Right lobe of liver (tissue), 4 donors: Measurements from ENCODE around the gene APLN.

Experiments used
- POLR2A ChIP-seq: fragments of 450-650 bp; IDR thresholded peaks from one replicate; pipeline ENCODE4 v1.6.1; 2017; ENCODE audit warnings: antibody characterized with exemption, mild to moderate bottlenecking
- TF ChIP-seq, protein P1 (sequence below), 4 donors: fragments of 200-600 bp in 3 of 4; fragments of 450-650 bp in 1 of 4; IDR thresholded peaks; one replicate each; pipeline versions ENCODE4 v1.5.1 to v1.8.0; 2016 to 2022; ENCODE audit warnings: antibody characterized with exemption in 4 of 4, mild to moderate bottlenecking in 2 of 4
- donor health status: DM: no; HTN: no; CAD: no.
- donor health status: DM: no; HTN: no; CAD: no.
- donor health status: DM: no; HTN: yes; CAD: no.

DNA sequence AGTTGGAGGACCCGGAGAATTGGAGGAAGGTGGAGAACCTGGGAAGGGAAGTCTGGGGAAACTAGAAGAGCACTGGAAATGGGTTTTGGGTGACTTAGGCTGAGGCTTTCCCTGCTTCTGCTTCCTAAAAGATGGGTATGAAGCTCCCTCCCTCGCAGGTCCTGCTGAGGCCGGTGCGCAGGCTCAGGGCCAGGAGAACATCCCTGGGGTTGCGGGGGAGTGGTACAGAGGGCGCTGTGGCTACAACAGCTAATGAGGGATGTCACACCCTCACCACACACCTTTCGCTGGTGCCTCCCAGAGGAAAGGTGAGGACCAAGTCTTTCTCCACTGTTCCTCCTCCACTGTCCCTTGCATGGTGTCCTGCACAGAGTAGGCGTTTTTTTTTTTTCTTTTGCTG lies 15.8 kb downstream of the APLN start:
- TF ChIP-seq, protein P1, sequence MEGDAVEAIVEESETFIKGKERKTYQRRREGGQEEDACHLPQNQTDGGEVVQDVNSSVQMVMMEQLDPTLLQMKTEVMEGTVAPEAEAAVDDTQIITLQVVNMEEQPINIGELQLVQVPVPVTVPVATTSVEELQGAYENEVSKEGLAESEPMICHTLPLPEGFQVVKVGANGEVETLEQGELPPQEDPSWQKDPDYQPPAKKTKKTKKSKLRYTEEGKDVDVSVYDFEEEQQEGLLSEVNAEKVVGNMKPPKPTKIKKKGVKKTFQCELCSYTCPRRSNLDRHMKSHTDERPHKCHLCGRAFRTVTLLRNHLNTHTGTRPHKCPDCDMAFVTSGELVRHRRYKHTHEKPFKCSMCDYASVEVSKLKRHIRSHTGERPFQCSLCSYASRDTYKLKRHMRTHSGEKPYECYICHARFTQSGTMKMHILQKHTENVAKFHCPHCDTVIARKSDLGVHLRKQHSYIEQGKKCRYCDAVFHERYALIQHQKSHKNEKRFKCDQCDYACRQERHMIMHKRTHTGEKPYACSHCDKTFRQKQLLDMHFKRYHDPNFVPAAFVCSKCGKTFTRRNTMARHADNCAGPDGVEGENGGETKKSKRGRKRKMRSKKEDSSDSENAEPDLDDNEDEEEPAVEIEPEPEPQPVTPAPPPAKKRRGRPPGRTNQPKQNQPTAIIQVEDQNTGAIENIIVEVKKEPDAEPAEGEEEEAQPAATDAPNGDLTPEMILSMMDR (IDR thresholded peaks at IDR 0.05), result no peak
- no peak for TF ChIP-seq POLR2A
